Body of pancreas (tissue), 4 donors: Measurements from ENCODE around the gene ALOX15B.
"Not testable (repeated sequence)": the region's sequence is repeated elsewhere in the genome, so short reads cannot be mapped to it uniquely, and the experiment has no call there.

Experiments used
- CTCF ChIP-seq, 7 experiments: fragments of 450-650 bp in 4 of 7; fragments of 200-600 bp in 3 of 7; sonication (generic) in 3 of 7; IDR thresholded peaks; one replicate each; pipeline ENCODE4 v1.5.1; 2016 to 2019; ENCODE audit warnings: antibody characterized with exemption in 7 of 7
- POLR2A ChIP-seq, 3 donors: fragments of 450-650 bp; IDR thresholded peaks; one replicate each; pipeline ENCODE4 v1.6.1; 2016; ENCODE audit warnings: antibody characterized with exemption in 3 of 3, mild to moderate bottlenecking in 2 of 3

GRCh38 chr17:8077939-8078338 lies 39.1 kb downstream of the ALOX15B start:
- not testable (repeated sequence) for TF ChIP-seq CTCF, POLR2A (IDR thresholded peaks at IDR 0.05)
